Suprapubic skin (tissue), 4 donors: ENCODE results near the gene CCDC9. TPM values are rescaled to one million over a fixed set of nuclear protein-coding genes. Genes with fewer than 3 reads are reported as not detected.

Experiments
- DNase-seq, 2 donors: peaks; one replicate each; pipeline ENCODE4 v3.0.0-alpha.2; 2019; ENCODE audit warnings: low spot score in 2 of 2
- H3K27ac ChIP-seq: fragments of 200-600 bp; sonication (generic); one replicate; pipeline ENCODE4 v1.5.1; 2019
- H3K27me3 ChIP-seq: fragments of 200-600 bp; sonication (generic); one replicate; pipeline ENCODE4 v1.5.1; 2019
- H3K36me3 ChIP-seq: fragments of 200-600 bp; sonication (generic); one replicate; pipeline ENCODE4 v1.5.1; 2019
- H3K4me1 ChIP-seq: fragments of 200-600 bp; sonication (generic); one replicate; pipeline ENCODE4 v1.5.1; 2019
- H3K4me3 ChIP-seq: fragments of 200-600 bp; sonication (generic); one replicate; pipeline ENCODE4 v1.5.1; 2019; ENCODE audit warnings: mild to moderate bottlenecking
- H3K9me3 ChIP-seq: fragments of 200-600 bp; sonication (generic); one replicate; pipeline ENCODE4 v1.5.1; 2019
- CTCF ChIP-seq, 2 donors: fragments of 200-600 bp in 1 of 2; fragments of 450-650 bp in 1 of 2; sonication (generic) in 1 of 2; IDR thresholded peaks; one replicate each; pipeline ENCODE4 v1.5.1; 2016 to 2019; ENCODE audit warnings: antibody characterized with exemption in 2 of 2, mild to moderate bottlenecking in 1 of 2, moderate library complexity in 1 of 2
- EP300 ChIP-seq: sonication (generic); formaldehyde crosslinking; IDR thresholded peaks from one replicate; pipeline ENCODE4 v1.6.1; 2017; ENCODE audit warnings: antibody characterized with exemption
- POLR2A ChIP-seq, 2 donors: fragments of 450-650 bp; IDR thresholded peaks; one replicate each; pipeline ENCODE4 v1.6.1; 2017; ENCODE audit warnings: antibody characterized with exemption in 2 of 2, mild to moderate bottlenecking in 2 of 2, moderate library complexity in 2 of 2
- POLR2AphosphoS5 ChIP-seq, 3 donors: sonication (generic); formaldehyde crosslinking; IDR thresholded peaks; one replicate each; pipeline ENCODE4 v1.6.1; 2017; ENCODE audit warnings: antibody characterized with exemption in 3 of 3
- WGBS: methylation state at CpG from one replicate; pipeline ENCODE4 v1.1.5; 2018; 5-methylcytosine and 5-hydroxymethylcytosine counted together
- total RNA-seq, 4 donors: library from RNA; depleted of rRNA; stranded (reverse); fragments of >200 nt; gene quantifications; one replicate each; pipeline ENCODE4 v1.1.0, GENCODE V29; 2016

CCDC9 gene
- total RNA-seq, 4 donors from 2014 or later = 24.6 to 33.2 (median 27.4) TPM

- TF ChIP-seq POLR2AphosphoS5 (IDR thresholded peaks at IDR 0.05) = no peak
- no peak for TF ChIP-seq EP300
- H3K9me3 ChIP-seq = no peaks in the 10 kb centered on the region
- WGBS = 90% methylated on average over 5 of the region's 5 CpGs
- no peaks in the 10 kb centered on the region for H3K36me3 ChIP-seq
- no peak overlapping the region for H3K27ac ChIP-seq
- H3K4me3 ChIP-seq = no peak overlapping the region
- H3K4me1 ChIP-seq = peaks cover 4% of the 10 kb centered on the region
- no peak for DNase-seq
- H3K27me3 ChIP-seq = peaks cover 13% of the 10 kb centered on the region
These were observed 56.2 kb downstream of the CCDC9 start for GRCh38 chr19:47312366-47313006.

- WGBS = 75% methylated on average over 10 of the region's 10 CpGs
These were observed 57.5 kb downstream of the CCDC9 start for GRCh38 chr19:47313754-47314295.

GRCh38 chr19:47315125-47315821 lies 58.9 kb downstream of the CCDC9 start:
- Histone ChIP-seq H3K27ac (no peak overlapping the region), H3K4me3 (no peak overlapping the region), H3K4me1 (peaks cover 4% of the 10 kb centered on the region), H3K27me3 (peaks cover 11% of the 10 kb centered on the region), H3K36me3 (no peaks in the 10 kb centered on the region), H3K9me3 (no peaks in the 10 kb centered on the region)
- TF ChIP-seq CTCF (IDR thresholded peaks at IDR 0.05) (no peak), POLR2AphosphoS5 (IDR thresholded peaks at IDR 0.05) (peak in 2 of 3 donors; percentile 64 to 87)
- 39% methylated on average over 12 of the region's 12 CpGs for WGBS
- peak; percentile 88 for DNase-seq

More at GRCh38 chr19:47313754-47314295, 57.5 kb downstream of the CCDC9 start:
- TF ChIP-seq POLR2A (IDR thresholded peaks at IDR 0.05) (no peak), POLR2AphosphoS5 (IDR thresholded peaks at IDR 0.05) (no peak), EP300 (no peak), CTCF (IDR thresholded peaks at IDR 0.05) (no peak)
- Histone ChIP-seq H3K27ac (no peak overlapping the region), H3K36me3 (no peaks in the 10 kb centered on the region), H3K27me3 (peaks cover 13% of the 10 kb centered on the region), H3K9me3 (no peaks in the 10 kb centered on the region), H3K4me3 (no peak overlapping the region), H3K4me1 (peaks cover 4% of the 10 kb centered on the region)
- DNase-seq = no peak

- DNase-seq = no peak
- no peaks in the 10 kb centered on the region for H3K9me3 ChIP-seq
- H3K36me3 ChIP-seq = no peaks in the 10 kb centered on the region
- H3K27me3 ChIP-seq = peaks cover 2% of the 10 kb centered on the region
- H3K27ac ChIP-seq = no peak overlapping the region
- 88% methylated on average over 4 of the region's 4 CpGs for WGBS
- TF ChIP-seq EP300 = no peak
- TF ChIP-seq POLR2A (IDR thresholded peaks at IDR 0.05) = no peak
- no peak for TF ChIP-seq POLR2AphosphoS5 (IDR thresholded peaks at IDR 0.05)
- no peak for TF ChIP-seq CTCF (IDR thresholded peaks at IDR 0.05)
- H3K4me3 ChIP-seq = no peak overlapping the region
- H3K4me1 ChIP-seq = no peaks in the 10 kb centered on the region
These were observed 60.2 kb downstream of the CCDC9 start for GRCh38 chr19:47316513-47316912.

GRCh38 chr19:47319923-47320871 lies 63.9 kb downstream of the CCDC9 start:
- Histone ChIP-seq H3K36me3 (no peaks in the 10 kb centered on the region), H3K27me3 (peaks cover 4% of the 10 kb centered on the region), H3K4me1 (no peaks in the 10 kb centered on the region), H3K4me3 (no peak overlapping the region), H3K27ac (no peak overlapping the region), H3K9me3 (no peaks in the 10 kb centered on the region)
- no peak for TF ChIP-seq POLR2AphosphoS5 (IDR thresholded peaks at IDR 0.05)
- no peak for DNase-seq
- 91% methylated on average over 44 of the region's 46 CpGs for WGBS

Other genes starting within 250 kb of the CCDC9 start
- gene NPAS1, start 236.7 kb upstream of the CCDC9 start, total RNA-seq = 1 to 10 TPM; 4.7 to 6.8 (median 5.5) TPM
- gene TMEM160, start 207.9 kb upstream of the CCDC9 start, total RNA-seq = 10 to 100 TPM; 13.9 to 45.9 (median 31.3) TPM
- gene ZC3H4, start 142.7 kb upstream of the CCDC9 start, total RNA-seq = 10 to 100 TPM; 24.2 to 42.8 (median 31.7) TPM
- 10 to 100 TPM; 22.4 to 51.9 (median 44.7) TPM for gene SAE1, start 125.7 kb upstream of the CCDC9 start, total RNA-seq
- 10 to 100 TPM in 2 of 4 donors, 1 to 10 TPM in 2; 5.6 to 13.6 (median 9.7) TPM for gene BBC3, start 25.3 kb upstream of the CCDC9 start, total RNA-seq
- 10 to 100 TPM in 2 of 4 donors, 1 to 10 TPM in 2; 6.6 to 13.5 (median 10.6) TPM for gene INAFM1, start 18.4 kb downstream of the CCDC9 start, total RNA-seq
- gene C5AR1, start 53.3 kb downstream of the CCDC9 start, total RNA-seq = 1 to 10 TPM; 1.2 to 2.4 (median 1.5) TPM
- gene C5AR2, start 75.7 kb downstream of the CCDC9 start, total RNA-seq = 1 to 10 TPM in 2 of 4 donors, under 1 TPM in 2; 0.68 to 3.1 (median 1.5) TPM
- 10 to 100 TPM; 21.6 to 32.2 (median 25.3) TPM for gene DHX34, start 92.8 kb downstream of the CCDC9 start, total RNA-seq
- gene MEIS3, start 163.0 kb downstream of the CCDC9 start, total RNA-seq = 1 to 10 TPM; 1.6 to 5.5 (median 3.1) TPM
- 1 to 10 TPM in 1 of 4 donors, under 1 TPM in 2, not detected in 1; 0.26 to 1.2 (median 0.38) TPM for gene SLC8A2, start 215.4 kb downstream of the CCDC9 start, total RNA-seq
- 10 to 100 TPM in 1 of 4 donors, 1 to 10 TPM in 3; 4.3 to 16.3 (median 5.9) TPM for gene KPTN, start 227.7 kb downstream of the CCDC9 start, total RNA-seq